ENCODE measurements around the gene PSMG3. TPM values are rescaled to one million over a fixed set of nuclear protein-coding genes. Genes with fewer than 3 reads are reported as not detected.

Gene PSMG3
- total and polyA plus RNA-seq, 2 donors = 56.0 to 85.2 TPM

DNA sequence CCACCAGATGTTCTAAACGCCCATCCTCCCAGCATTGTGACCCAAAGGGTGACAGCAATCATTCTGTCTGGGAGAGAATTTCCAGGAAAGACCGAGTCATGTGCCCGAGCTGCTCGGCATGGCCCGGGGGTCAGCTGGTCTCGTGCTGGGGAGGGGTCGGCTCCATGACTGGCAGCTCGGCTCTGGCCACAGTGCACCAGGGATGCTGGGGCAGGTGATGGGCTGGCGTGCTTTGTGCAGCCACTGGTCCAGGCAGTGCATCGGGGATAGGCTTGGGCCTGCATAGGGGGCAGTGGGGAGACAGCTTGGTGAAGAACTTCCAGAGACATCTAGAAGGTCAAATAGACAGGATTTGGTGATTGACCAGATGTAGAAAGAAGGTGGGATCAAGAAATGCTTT lies 39.2 kb upstream of the PSMG3 start:
- no peak for DNase-seq (ENCODE audit: low read depth in 6 of 9, low spot score in 9 of 9)
- Histone ChIP-seq H3K27ac (ENCODE audit: low read depth in 1 of 2, low read length in 1 of 2) (no peak overlapping the region), H3K4me3 (ENCODE audit: low read length in 2 of 2) (no peak overlapping the region), H3K27me3 (ENCODE audit: control insufficient read depth in 2 of 2, insufficient read depth in 1 of 2, low read length in 1 of 2) (peaks cover 0 to 4% of the 10 kb centered on the region in 2 donors), H3K9me3 (ENCODE audit: control insufficient read depth in 2 of 2, insufficient read depth in 1 of 2, low read length in 1 of 2) (no peaks in the 10 kb centered on the region), H3K36me3 (ENCODE audit: control insufficient read depth in 2 of 2, insufficient read depth in 2 of 2, low read length in 1 of 2) (no peaks in the 10 kb centered on the region), H3K4me1 (ENCODE audit: control insufficient read depth in 2 of 2, insufficient read depth in 2 of 2, low read length in 2 of 2) (peaks cover 0 to 19% of the 10 kb centered on the region in 2 donors)
- 92% methylated on average over 10 of the region's 10 CpGs for WGBS

- no peak for DNase-seq (ENCODE audit: low read depth in 6 of 9, low spot score in 9 of 9)
- 93% methylated on average over 8 of the region's 8 CpGs for WGBS
Measured at GRCh38 chr7:1608318-1608717, 38.5 kb upstream of the PSMG3 start.

DNA sequence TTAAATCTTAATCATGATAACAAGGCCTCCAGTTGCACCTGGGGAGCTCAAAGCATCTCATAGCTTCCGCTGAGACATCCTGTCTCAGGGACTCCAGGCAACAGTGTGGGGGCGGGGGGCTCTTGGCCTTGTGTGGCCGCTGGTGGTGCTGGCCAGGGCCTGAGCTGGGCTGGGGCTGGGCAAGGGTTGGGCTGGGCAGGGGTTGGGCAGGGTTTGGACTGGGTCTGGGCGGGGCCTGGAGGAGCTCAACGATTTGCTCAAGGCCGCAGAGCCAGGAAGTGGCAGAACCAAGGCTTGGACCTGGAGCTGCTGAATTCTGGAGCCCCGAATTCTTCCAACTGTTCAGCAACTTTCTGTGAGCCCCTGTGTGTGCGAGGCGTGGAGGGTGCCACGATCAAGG lies 37.9 kb upstream of the PSMG3 start:
- no peaks in the 10 kb centered on the region for H3K9me3 ChIP-seq (ENCODE audit: control insufficient read depth in 2 of 2, insufficient read depth in 1 of 2, low read length in 1 of 2)
- no peak overlapping the region for H3K27ac ChIP-seq (ENCODE audit: low read depth in 1 of 2, low read length in 1 of 2)
- no peaks in the 10 kb centered on the region for H3K36me3 ChIP-seq (ENCODE audit: control insufficient read depth in 2 of 2, insufficient read depth in 2 of 2, low read length in 1 of 2)
- H3K27me3 ChIP-seq (ENCODE audit: control insufficient read depth in 2 of 2, insufficient read depth in 1 of 2, low read length in 1 of 2) = peaks cover 0 to 4% of the 10 kb centered on the region in 2 donors
- peak in 1 of 9 donors; percentile 18 for DNase-seq (ENCODE audit: low read depth in 6 of 9, low spot score in 9 of 9)
- H3K4me1 ChIP-seq (ENCODE audit: control insufficient read depth in 2 of 2, insufficient read depth in 2 of 2, low read length in 2 of 2) = peaks cover 0 to 19% of the 10 kb centered on the region in 2 donors
- no peak overlapping the region for H3K4me3 ChIP-seq (ENCODE audit: low read length in 2 of 2)
- 86% methylated on average over 10 of the region's 10 CpGs for WGBS

More at GRCh38 chr7:1608318-1608717, 38.5 kb upstream of the PSMG3 start:
- Histone ChIP-seq H3K27ac (ENCODE audit: low read depth in 1 of 2, low read length in 1 of 2) (no peak overlapping the region), H3K4me3 (ENCODE audit: low read length in 2 of 2) (no peak overlapping the region), H3K36me3 (ENCODE audit: control insufficient read depth in 2 of 2, insufficient read depth in 2 of 2, low read length in 1 of 2) (no peaks in the 10 kb centered on the region), H3K9me3 (ENCODE audit: control insufficient read depth in 2 of 2, insufficient read depth in 1 of 2, low read length in 1 of 2) (no peaks in the 10 kb centered on the region), H3K4me1 (ENCODE audit: control insufficient read depth in 2 of 2, insufficient read depth in 2 of 2, low read length in 2 of 2) (peaks cover 0 to 19% of the 10 kb centered on the region in 2 donors), H3K27me3 (ENCODE audit: control insufficient read depth in 2 of 2, insufficient read depth in 1 of 2, low read length in 1 of 2) (peaks cover 0 to 4% of the 10 kb centered on the region in 2 donors)

GRCh38 chr7:1607001-1607400 lies 37.2 kb upstream of the PSMG3 start:
- no peaks in the 10 kb centered on the region for H3K9me3 ChIP-seq (ENCODE audit: control insufficient read depth in 2 of 2, insufficient read depth in 1 of 2, low read length in 1 of 2)
- no peak for DNase-seq (ENCODE audit: low read depth in 6 of 9, low spot score in 9 of 9)
- H3K27ac ChIP-seq (ENCODE audit: low read depth in 1 of 2, low read length in 1 of 2) = no peak overlapping the region
- WGBS = 77% methylated on average over 7 of the region's 7 CpGs
- no peaks in the 10 kb centered on the region for H3K36me3 ChIP-seq (ENCODE audit: control insufficient read depth in 2 of 2, insufficient read depth in 2 of 2, low read length in 1 of 2)
- H3K4me1 ChIP-seq (ENCODE audit: control insufficient read depth in 2 of 2, insufficient read depth in 2 of 2, low read length in 2 of 2) = peaks cover 0 to 19% of the 10 kb centered on the region in 2 donors
- H3K27me3 ChIP-seq (ENCODE audit: control insufficient read depth in 2 of 2, insufficient read depth in 1 of 2, low read length in 1 of 2) = peaks cover 0 to 4% of the 10 kb centered on the region in 2 donors
- no peak overlapping the region for H3K4me3 ChIP-seq (ENCODE audit: low read length in 2 of 2)

GRCh38 chr7:1604383-1604782 lies 34.6 kb upstream of the PSMG3 start:
- H3K27me3 ChIP-seq (ENCODE audit: control insufficient read depth in 2 of 2, insufficient read depth in 1 of 2, low read length in 1 of 2) = peaks cover 0 to 4% of the 10 kb centered on the region in 2 donors
- no peak overlapping the region for H3K4me3 ChIP-seq (ENCODE audit: low read length in 2 of 2)
- H3K27ac ChIP-seq (ENCODE audit: low read depth in 1 of 2, low read length in 1 of 2) = no peak overlapping the region
- whole genome bisulfite sequencing = 91% methylated on average over 2 of the region's 2 CpGs
- peaks cover 0 to 19% of the 10 kb centered on the region in 2 donors for H3K4me1 ChIP-seq (ENCODE audit: control insufficient read depth in 2 of 2, insufficient read depth in 2 of 2, low read length in 2 of 2)
- no peaks in the 10 kb centered on the region for H3K9me3 ChIP-seq (ENCODE audit: control insufficient read depth in 2 of 2, insufficient read depth in 1 of 2, low read length in 1 of 2)
- no peaks in the 10 kb centered on the region for H3K36me3 ChIP-seq (ENCODE audit: control insufficient read depth in 2 of 2, insufficient read depth in 2 of 2, low read length in 1 of 2)
- DNase-seq (ENCODE audit: low read depth in 6 of 9, low spot score in 9 of 9) = no peak

- Histone ChIP-seq H3K4me1 (ENCODE audit: control insufficient read depth in 2 of 2, insufficient read depth in 2 of 2, low read length in 2 of 2) (peaks cover 0 to 19% of the 10 kb centered on the region in 2 donors), H3K9me3 (ENCODE audit: control insufficient read depth in 2 of 2, insufficient read depth in 1 of 2, low read length in 1 of 2) (peaks cover 0 to 5% of the 10 kb centered on the region in 2 donors), H3K27ac (ENCODE audit: low read depth in 1 of 2, low read length in 1 of 2) (no peak overlapping the region), H3K36me3 (ENCODE audit: control insufficient read depth in 2 of 2, insufficient read depth in 2 of 2, low read length in 1 of 2) (no peaks in the 10 kb centered on the region), H3K4me3 (ENCODE audit: low read length in 2 of 2) (no peak overlapping the region), H3K27me3 (ENCODE audit: control insufficient read depth in 2 of 2, insufficient read depth in 1 of 2, low read length in 1 of 2) (peaks cover 0 to 4% of the 10 kb centered on the region in 2 donors)
- 95% methylated on average over 41 of the region's 41 CpGs for WGBS
- no peak for DNase-seq (ENCODE audit: low read depth in 6 of 9, low spot score in 9 of 9)
Measured at GRCh38 chr7:1603346-1604225, 33.8 kb upstream of the PSMG3 start.

- no peak overlapping the region for H3K27ac ChIP-seq (ENCODE audit: low read depth in 1 of 2, low read length in 1 of 2)
- peaks cover 0 to 11% of the 10 kb centered on the region in 2 donors for H3K4me1 ChIP-seq (ENCODE audit: control insufficient read depth in 2 of 2, insufficient read depth in 2 of 2, low read length in 2 of 2)
- H3K9me3 ChIP-seq (ENCODE audit: control insufficient read depth in 2 of 2, insufficient read depth in 1 of 2, low read length in 1 of 2) = peaks cover 0 to 13% of the 10 kb centered on the region in 2 donors
- no peak for DNase-seq (ENCODE audit: low read depth in 6 of 9, low spot score in 9 of 9)
- H3K27me3 ChIP-seq (ENCODE audit: control insufficient read depth in 2 of 2, insufficient read depth in 1 of 2, low read length in 1 of 2) = peaks cover 0 to 4% of the 10 kb centered on the region in 2 donors
- H3K36me3 ChIP-seq (ENCODE audit: control insufficient read depth in 2 of 2, insufficient read depth in 2 of 2, low read length in 1 of 2) = no peaks in the 10 kb centered on the region
- 97% methylated on average over 15 of the region's 15 CpGs for WGBS
- no peak overlapping the region for H3K4me3 ChIP-seq (ENCODE audit: low read length in 2 of 2)
Measured at GRCh38 chr7:1602386-1602785, 32.6 kb upstream of the PSMG3 start.

DNA sequence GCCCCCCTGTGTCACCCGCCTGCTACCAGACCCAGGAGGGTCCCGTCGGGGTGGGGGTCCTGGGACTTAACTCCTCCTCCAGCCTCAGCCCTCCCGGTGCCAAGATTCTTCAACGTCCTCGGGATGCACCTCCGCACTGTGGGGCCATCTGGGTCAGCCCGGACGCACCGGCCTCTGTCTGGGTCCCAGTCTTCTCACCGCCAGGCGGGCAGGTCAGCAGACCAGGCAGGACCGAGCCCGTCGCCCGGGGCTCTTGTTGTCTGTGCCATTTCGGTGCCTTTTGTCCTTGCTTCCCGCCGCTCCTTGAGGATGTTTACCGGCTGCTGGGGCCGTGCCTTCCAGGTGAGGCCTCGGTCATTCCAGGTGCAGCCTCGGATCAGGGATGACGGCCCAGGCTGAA lies 32.1 kb upstream of the PSMG3 start:
- peaks cover 0 to 13% of the 10 kb centered on the region in 2 donors for H3K9me3 ChIP-seq (ENCODE audit: control insufficient read depth in 2 of 2, insufficient read depth in 1 of 2, low read length in 1 of 2)
- 97% methylated on average over 24 of the region's 24 CpGs for WGBS
- no peak overlapping the region for H3K27ac ChIP-seq (ENCODE audit: low read depth in 1 of 2, low read length in 1 of 2)
- H3K4me3 ChIP-seq (ENCODE audit: low read length in 2 of 2) = no peak overlapping the region
- peaks cover 0 to 8% of the 10 kb centered on the region in 2 donors for H3K4me1 ChIP-seq (ENCODE audit: control insufficient read depth in 2 of 2, insufficient read depth in 2 of 2, low read length in 2 of 2)
- H3K36me3 ChIP-seq (ENCODE audit: control insufficient read depth in 2 of 2, insufficient read depth in 2 of 2, low read length in 1 of 2) = no peaks in the 10 kb centered on the region
- H3K27me3 ChIP-seq (ENCODE audit: control insufficient read depth in 2 of 2, insufficient read depth in 1 of 2, low read length in 1 of 2) = peaks cover 0 to 4% of the 10 kb centered on the region in 2 donors
- DNase-seq (ENCODE audit: low read depth in 6 of 9, low spot score in 9 of 9) = no peak

- DNase-seq (ENCODE audit: low read depth in 6 of 9, low spot score in 9 of 9) = no peak
- no peaks in the 10 kb centered on the region for H3K36me3 ChIP-seq (ENCODE audit: control insufficient read depth in 2 of 2, insufficient read depth in 2 of 2, low read length in 1 of 2)
- peaks cover 0 to 13% of the 10 kb centered on the region in 2 donors for H3K9me3 ChIP-seq (ENCODE audit: control insufficient read depth in 2 of 2, insufficient read depth in 1 of 2, low read length in 1 of 2)
- 94% methylated on average over 29 of the region's 29 CpGs for WGBS
- H3K4me1 ChIP-seq (ENCODE audit: control insufficient read depth in 2 of 2, insufficient read depth in 2 of 2, low read length in 2 of 2) = no peaks in the 10 kb centered on the region
- no peaks in the 10 kb centered on the region for H3K27me3 ChIP-seq (ENCODE audit: control insufficient read depth in 2 of 2, insufficient read depth in 1 of 2, low read length in 1 of 2)
- no peak overlapping the region for H3K4me3 ChIP-seq (ENCODE audit: low read length in 2 of 2)
- no peak overlapping the region for H3K27ac ChIP-seq (ENCODE audit: low read depth in 1 of 2, low read length in 1 of 2)
Measured at GRCh38 chr7:1599640-1600395, 30.0 kb upstream of the PSMG3 start.
